ENCODE results near the gene VMP1. TPM values are rescaled to one million over a fixed set of nuclear protein-coding genes. Genes with fewer than 3 reads are reported as not detected.
"Not testable (repeated sequence)": the region's sequence is repeated elsewhere in the genome, so short reads cannot be mapped to it uniquely, and the experiment has no call there.

VMP1 gene
- total and polyA plus RNA-seq, 7 experiments from 2014 or later: 42.0 to 370 (median 80.8) TPM

GRCh38 chr17:59828819-59829216 lies 121.4 kb downstream of the VMP1 start:
- H3K9me3 ChIP-seq (ENCODE audit: control insufficient read depth in 2 of 3, low read length in 3 of 3); H3K9me3 Mint-ChIP-seq; H3K27me3 ChIP-seq (ENCODE audit: control insufficient read depth in 2 of 2, insufficient read depth in 2 of 2, low read length in 2 of 2); H3K36me3 ChIP-seq (ENCODE audit: control insufficient read depth in 2 of 3, insufficient read depth in 3 of 3, low read length in 3 of 3); DNase-seq; H3K27me3 Mint-ChIP-seq; H3K4me3 ChIP-seq (ENCODE audit: low read length): not testable (repeated sequence)
- Histone ChIP-seq H3K4me1 (ENCODE audit: control insufficient read depth in 2 of 2, insufficient read depth in 2 of 2, low read length in 2 of 2) (peaks cover 14 to 46% of the 10 kb centered on the region in 2 donors), H3K27ac (ENCODE audit: low read depth, low read length) (peak overlapping the region; percentile 15)
- peak; percentile 29 for ATAC-seq
- Mint-ChIP-seq H3K27ac (peak overlapping the region; percentile 52 to 97 (median 72)), H3K4me1 (peaks cover 19 to 79% (median 43%) of the 10 kb centered on the region in 7 donors), H3K36me3 (peaks cover 0 to 19% (median 12%) of the 10 kb centered on the region in 5 donors), H3K4me3 (peak overlapping the region in 3 of 10 donors; percentile 9 to 86 (median 61))
- CTCF ChIA-PET: interaction anchor here (1.6 kb wide), 1 partner anchor 75 kb away, joined by 11 read pairs; no protein-coding TSS in a partner anchor
- intact Hi-C loops (cut with micrococcal nuclease): loop anchor here (1.0 to 2.0 kb wide), 3 partner anchors 8 to 43 kb away; no protein-coding TSS in a partner anchor
- POLR2A ChIA-PET: interaction anchor here (1.3 to 1.9 kb wide), 2 partner anchors 9 to 12 kb away, joined by 4 to 5 read pairs; no protein-coding TSS in a partner anchor

GRCh38 chr17:59829217-59830006 lies 122.0 kb downstream of the VMP1 start:
- Histone ChIP-seq H3K27me3 (ENCODE audit: control insufficient read depth in 2 of 2, insufficient read depth in 2 of 2, low read length in 2 of 2) (no peaks in the 10 kb centered on the region), H3K4me1 (ENCODE audit: control insufficient read depth in 2 of 2, insufficient read depth in 2 of 2, low read length in 2 of 2) (peaks cover 14 to 46% of the 10 kb centered on the region in 2 donors), H3K27ac (ENCODE audit: low read depth, low read length) (peak overlapping the region; percentile 50), H3K9me3 (ENCODE audit: control insufficient read depth in 2 of 3, low read length in 3 of 3) (no peaks in the 10 kb centered on the region), H3K4me3 (ENCODE audit: low read length) (no peak overlapping the region), H3K36me3 (ENCODE audit: control insufficient read depth in 2 of 3, insufficient read depth in 3 of 3, low read length in 3 of 3) (no peaks in the 10 kb centered on the region)
- DNase-seq (peak in 1 of 9 donors; percentile 51), ATAC-seq (peak; percentile 89)
- H3K4me1 Mint-ChIP-seq: peaks cover 19 to 81% (median 43%) of the 10 kb centered on the region in 7 donors
- peak overlapping the region; percentile 49 to 97 (median 69) for H3K27ac Mint-ChIP-seq
- H3K36me3 Mint-ChIP-seq: peaks cover 0 to 19% (median 12%) of the 10 kb centered on the region in 5 donors
- H3K9me3 Mint-ChIP-seq: no peaks in the 10 kb centered on the region
- peak overlapping the region in 2 of 10 donors; percentile 61 to 86 for H3K4me3 Mint-ChIP-seq
- H3K27me3 Mint-ChIP-seq: no peaks in the 10 kb centered on the region
- CTCF ChIA-PET: no interaction called here
- intact Hi-C loops (cut with micrococcal nuclease): loop anchor here (1.0 to 2.0 kb wide), 3 partner anchors 8 to 43 kb away; no protein-coding TSS in a partner anchor
- POLR2A ChIA-PET: interaction anchor here (0.7 to 1.9 kb wide), 3 partner anchors 9 to 75 kb away, joined by 3 to 5 read pairs (median 4); no protein-coding TSS in a partner anchor

GRCh38 chr17:59830007-59830630 lies 122.7 kb downstream of the VMP1 start:
- intact Hi-C loops (cut with micrococcal nuclease): no loop called here
- peak overlapping the region in 1 of 10 donors; percentile 86 for H3K4me3 Mint-ChIP-seq

GRCh38 chr17:59830846-59831486 lies 123.5 kb downstream of the VMP1 start:
- no peaks in the 10 kb centered on the region for H3K27me3 ChIP-seq (ENCODE audit: control insufficient read depth in 2 of 2, insufficient read depth in 2 of 2, low read length in 2 of 2)
- CTCF ChIA-PET: interaction anchor here (0.7 to 1.3 kb wide), 2 partner anchors 77 to 1603 kb away, joined by 3 read pairs; no protein-coding TSS in a partner anchor
- H3K4me3 ChIP-seq (ENCODE audit: low read length): no peak overlapping the region
- peaks cover 12 to 39% of the 10 kb centered on the region in 2 donors for H3K4me1 ChIP-seq (ENCODE audit: control insufficient read depth in 2 of 2, insufficient read depth in 2 of 2, low read length in 2 of 2)
- Mint-ChIP-seq H3K27me3 (no peaks in the 10 kb centered on the region), H3K9me3 (no peaks in the 10 kb centered on the region), H3K36me3 (peaks cover 0 to 14% (median 8%) of the 10 kb centered on the region in 5 donors), H3K4me1 (peaks cover 17 to 76% (median 35%) of the 10 kb centered on the region in 7 donors), H3K27ac (peak overlapping the region in 8 of 9 donors; percentile 15 to 97 (median 60)), H3K4me3 (peak overlapping the region in 1 of 10 donors; percentile 78)
- DNase-seq (no peak), ATAC-seq (no peak)
- H3K36me3 ChIP-seq (ENCODE audit: control insufficient read depth in 2 of 3, insufficient read depth in 3 of 3, low read length in 3 of 3): no peaks in the 10 kb centered on the region
- intact Hi-C loops (cut with micrococcal nuclease): no loop called here
- no peak overlapping the region for H3K27ac ChIP-seq (ENCODE audit: low read depth, low read length)
- H3K9me3 ChIP-seq (ENCODE audit: control insufficient read depth in 2 of 3, low read length in 3 of 3): no peaks in the 10 kb centered on the region
- POLR2A ChIA-PET: interaction anchor here (1.0 kb wide), 1 partner anchor 11 kb away, joined by 3 read pairs; no protein-coding TSS in a partner anchor

More at GRCh38 chr17:59830007-59830630, 122.7 kb downstream of the VMP1 start:
- ChIA-PET CTCF (no interaction called here), POLR2A (interaction anchor here (1.9 kb wide), 1 partner anchor 8 kb away, joined by 5 read pairs; no protein-coding TSS in a partner anchor)
- H3K4me1 ChIP-seq (ENCODE audit: control insufficient read depth in 2 of 2, insufficient read depth in 2 of 2, low read length in 2 of 2): peaks cover 14 to 46% of the 10 kb centered on the region in 2 donors
- H3K4me3 ChIP-seq (ENCODE audit: low read length): no peak overlapping the region
- H3K36me3 Mint-ChIP-seq: peaks cover 0 to 19% (median 13%) of the 10 kb centered on the region in 5 donors
- H3K27me3 Mint-ChIP-seq: no peaks in the 10 kb centered on the region
- ATAC-seq (no peak), DNase-seq (no peak)
- peaks cover 19 to 81% (median 43%) of the 10 kb centered on the region in 7 donors for H3K4me1 Mint-ChIP-seq
- peak overlapping the region; percentile 50 for H3K27ac ChIP-seq (ENCODE audit: low read depth, low read length)
- no peaks in the 10 kb centered on the region for H3K27me3 ChIP-seq (ENCODE audit: control insufficient read depth in 2 of 2, insufficient read depth in 2 of 2, low read length in 2 of 2)
- peak overlapping the region; percentile 10 to 97 (median 57) for H3K27ac Mint-ChIP-seq
- no peaks in the 10 kb centered on the region for H3K9me3 Mint-ChIP-seq
- no peaks in the 10 kb centered on the region for H3K9me3 ChIP-seq (ENCODE audit: control insufficient read depth in 2 of 3, low read length in 3 of 3)
- no peaks in the 10 kb centered on the region for H3K36me3 ChIP-seq (ENCODE audit: control insufficient read depth in 2 of 3, insufficient read depth in 3 of 3, low read length in 3 of 3)

DNA sequence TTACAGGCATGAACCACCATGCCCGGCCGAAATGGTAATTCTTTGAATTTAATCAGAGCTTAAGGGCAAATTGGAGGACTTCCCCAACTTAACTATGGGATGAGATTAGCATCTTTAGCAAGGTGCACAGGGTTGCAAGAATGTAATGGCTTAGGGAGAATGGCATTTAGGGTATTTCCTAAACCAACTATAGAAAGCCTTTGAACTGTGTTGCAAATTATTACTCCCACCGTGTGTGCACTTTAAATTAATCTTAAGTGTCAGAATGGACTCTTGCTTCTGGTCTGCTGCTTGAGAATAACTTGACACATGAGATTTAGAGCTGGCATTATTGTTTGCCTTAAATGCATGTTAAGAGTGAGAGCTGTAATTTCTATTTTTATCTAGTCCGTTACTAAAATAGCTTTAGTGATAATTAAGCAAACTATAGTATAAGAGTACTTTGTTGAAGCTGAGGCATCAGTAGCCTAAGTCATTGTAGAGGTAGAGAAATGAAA lies 125.5 kb downstream of the VMP1 start:
- Histone ChIP-seq H3K36me3 (ENCODE audit: control insufficient read depth in 2 of 3, insufficient read depth in 3 of 3, low read length in 3 of 3) (no peaks in the 10 kb centered on the region), H3K27ac (ENCODE audit: low read depth, low read length) (no peak overlapping the region), H3K27me3 (ENCODE audit: control insufficient read depth in 2 of 2, insufficient read depth in 2 of 2, low read length in 2 of 2) (no peaks in the 10 kb centered on the region), H3K4me3 (ENCODE audit: low read length) (no peak overlapping the region), H3K4me1 (ENCODE audit: control insufficient read depth in 2 of 2, insufficient read depth in 2 of 2, low read length in 2 of 2) (peaks cover 12 to 31% of the 10 kb centered on the region in 2 donors), H3K9me3 (ENCODE audit: control insufficient read depth in 2 of 3, low read length in 3 of 3) (no peaks in the 10 kb centered on the region)
- DNase-seq (no peak), ATAC-seq (no peak)
- Mint-ChIP-seq H3K36me3 (peaks cover 0 to 10% (median 4%) of the 10 kb centered on the region in 5 donors), H3K4me1 (peaks cover 12 to 71% (median 35%) of the 10 kb centered on the region in 7 donors), H3K4me3 (peak overlapping the region in 1 of 10 donors; percentile 48), H3K9me3 (no peaks in the 10 kb centered on the region), H3K27ac (peak overlapping the region in 7 of 9 donors; percentile 2 to 80 (median 36)), H3K27me3 (no peaks in the 10 kb centered on the region)
- CTCF ChIA-PET: interaction anchor here (0.8 to 1.0 kb wide), 2 partner anchors 29 to 79 kb away, joined by 3 read pairs; no protein-coding TSS in a partner anchor
- intact Hi-C loops (cut with micrococcal nuclease): no loop called here
- POLR2A ChIA-PET: interaction anchor here (0.7 to 0.9 kb wide), 2 partner anchors 21 to 56 kb away, joined by 3 to 4 read pairs; no protein-coding TSS in a partner anchor
